B cell (primary cell): ENCODE results near the gene PACSIN2. TPM values are rescaled to one million over a fixed set of nuclear protein-coding genes. Genes with fewer than 3 reads are reported as not detected.

Experiments used
- ATAC-seq: fragments of 200-7000 bp; cut with Tn5 transposase; one replicate; pipeline ENCODE4 v1.10.0; 2021; ENCODE audit warnings: low read depth, mild to moderate bottlenecking, moderate number of reproducible peaks, moderate library complexity
- CTCF ChIA-PET: fragments of 350-600 bp; sonication (Branson Sonifier 250); formaldehyde crosslinking; loops from one replicate; lab custom pipeline; 2021; ENCODE audit warnings: antibody characterized with exemption, inconsistent platforms; lab: Charles Lee
- POLR2A ChIA-PET: fragments of 350-600 bp; sonication (Branson Sonifier 250); formaldehyde crosslinking; loops from one replicate; lab custom pipeline; 2021; ENCODE audit warnings: antibody characterized with exemption; lab: Charles Lee
- DNase-seq: peaks from one replicate; pipeline ENCODE4 v3.0.0; 2013
- H2AFZ ChIP-seq: 2 replicates; pipeline ENCODE4 v1.6.1; 2012; ENCODE audit warnings: mild to moderate bottlenecking, low read depth, low read length; ENCODE audit not compliant: insufficient read depth, poor library complexity, severe bottlenecking
- H3K27ac ChIP-seq, 2 donors: 1 replicate in 1 of 2; 2 replicates in 1 of 2; pipeline ENCODE4 v1.5.1; 2012 to 2013; ENCODE audit warnings: low read length in 2 of 2, mild to moderate bottlenecking in 2 of 2, moderate library complexity in 1 of 2
- H3K27me3 ChIP-seq, 4 experiments: fragments of 200-600 bp in 1 of 4; sonication (generic) in 1 of 4; replicated peaks in 1 of 4; 1 replicate in 2 of 4; 2 replicates in 2 of 4; pipeline versions ENCODE4 v1.6.1 to v1.7.0; 2013 to 2016; ENCODE audit warnings: low read length in 3 of 4, mild to moderate bottlenecking in 2 of 4, mixed read lengths in 1 of 4, moderate library complexity in 1 of 4; ENCODE audit not compliant: insufficient read depth in 4 of 4, control insufficient read depth in 3 of 4; ENCODE audit errors: control extremely low read depth in 1 of 4
- H3K36me3 ChIP-seq, 2 experiments: replicated peaks in 1 of 2; 1 replicate in 1 of 2; 2 replicates in 1 of 2; pipeline versions ENCODE4 v1.6.1 to v1.7.1; 2013; ENCODE audit warnings: low read length in 1 of 2; ENCODE audit not compliant: insufficient read depth in 2 of 2, control insufficient read depth in 1 of 2; ENCODE audit errors: control extremely low read depth in 1 of 2, extremely low read depth in 1 of 2
- H3K4me1 ChIP-seq, 2 donors: fragments of 200-600 bp in 1 of 2; sonication (generic) in 1 of 2; 1 replicate in 1 of 2; 2 replicates in 1 of 2; pipeline versions ENCODE4 v1.5.1 to v1.6.1; 2013 to 2017; ENCODE audit warnings: low read length in 2 of 2; ENCODE audit not compliant: control insufficient read depth in 2 of 2, insufficient read depth in 2 of 2
- H3K4me2 ChIP-seq: replicated peaks from 2 replicates; pipeline ENCODE3; 2012; ENCODE audit warnings: mild to moderate bottlenecking, low read depth, low read length; ENCODE audit not compliant: poor library complexity, severe bottlenecking
- H3K4me3 ChIP-seq, 5 experiments: fragments of 200-600 bp in 1 of 5; sonication (generic) in 1 of 5; 1 replicate in 3 of 5; 2 replicates in 2 of 5; pipeline versions ENCODE4 v1.5.1 to v1.7.0; 2011 to 2016; ENCODE audit warnings: low read length in 4 of 5, mild to moderate bottlenecking in 4 of 5, low read depth in 2 of 5, control low read depth in 1 of 5, moderate library complexity in 1 of 5; ENCODE audit not compliant: insufficient read depth in 1 of 5; ENCODE audit errors: control extremely low read depth in 1 of 5, extremely low read depth in 1 of 5
- H3K79me2 ChIP-seq: fragments of 200-600 bp; sonication (generic); one replicate; pipeline ENCODE4 v1.6.0; 2016; ENCODE audit warnings: low read length; ENCODE audit not compliant: control insufficient read depth, insufficient read depth
- H3K9ac ChIP-seq: fragments of 200-600 bp; sonication (generic); 2 replicates; pipeline ENCODE4 v1.6.1; 2017; ENCODE audit warnings: mild to moderate bottlenecking, low read length, moderate library complexity
- H3K9me3 ChIP-seq, 3 donors: one replicate each; pipeline versions ENCODE4 v1.6.1 to v1.7.1; 2013; ENCODE audit warnings: low read length in 2 of 3; ENCODE audit not compliant: control insufficient read depth in 2 of 3, insufficient read depth in 1 of 3; ENCODE audit errors: control extremely low read depth in 1 of 3
- H4K20me1 ChIP-seq: 2 replicates; pipeline ENCODE4 v1.6.0; 2012; ENCODE audit warnings: mild to moderate bottlenecking, low read length; ENCODE audit not compliant: insufficient read depth, control insufficient read depth, poor library complexity, severe bottlenecking
- H3K27ac Mint-ChIP-seq: one replicate; pipeline ENCODE4 v1.8.0; 2021; ENCODE audit warnings: mixed read lengths
- H3K27me3 Mint-ChIP-seq: one replicate; pipeline ENCODE4 v1.8.0; 2021; ENCODE audit warnings: mixed read lengths
- H3K4me1 Mint-ChIP-seq: one replicate; pipeline ENCODE4 v1.8.0; 2021; ENCODE audit warnings: mixed read lengths
- H3K4me3 Mint-ChIP-seq: one replicate; pipeline ENCODE4 v1.8.0; 2021; ENCODE audit warnings: mixed read lengths
- H3K9me3 Mint-ChIP-seq: one replicate; pipeline ENCODE4 v1.8.0; 2022; ENCODE audit warnings: mixed read lengths; ENCODE audit not compliant: insufficient read depth
- CTCF ChIP-seq: fragments of 200-600 bp; IDR thresholded peaks from one replicate; pipeline ENCODE4 v1.8.0; 2022; ENCODE audit warnings: antibody characterized with exemption, mild to moderate bottlenecking
- EZH2 ChIP-seq: IDR thresholded peaks from 2 replicates; pipeline ENCODE4 v1.6.1; 2012; ENCODE audit warnings: borderline replicate concordance, low read depth, mild to moderate bottlenecking, moderate library complexity, low read length; ENCODE audit not compliant: insufficient read depth, poor library complexity, severe bottlenecking
- WGBS: methylation state at CpG from one replicate; pipeline ENCODE4 v1.1.5; 2013; ENCODE audit warnings: missing lambda C conversion rate; ENCODE audit not compliant: insufficient coverage; 5-methylcytosine and 5-hydroxymethylcytosine counted together
- intact Hi-C: fragments of 100-400 bp; cut with micrococcal nuclease; formaldehyde crosslinking; loops from one replicate; pipeline ENCODE4 v1.10.0; 2022
- polyA plus RNA-seq: library from polyadenylated mRNA; depleted of rRNA; stranded (reverse); fragments of >200 nt; gene quantifications from 2 replicates; pipeline ENCODE4 v1.2.3, GENCODE V29; 2012
- total RNA-seq, 2 donors: library from RNA; stranded (reverse); fragments of 120-200 nt in 1 of 2; gene quantifications; 1 replicate in 1 of 2; 2 replicates in 1 of 2; pipeline versions ENCODE4 v1.2.3 to v1.2.4, GENCODE V29; 2013 to 2022

Gene PACSIN2
- total and polyA plus RNA-seq, 2 donors (not counting 1 experiment from before 2014, with no cell fraction given): 26.9 to 59.3 TPM

DNA sequence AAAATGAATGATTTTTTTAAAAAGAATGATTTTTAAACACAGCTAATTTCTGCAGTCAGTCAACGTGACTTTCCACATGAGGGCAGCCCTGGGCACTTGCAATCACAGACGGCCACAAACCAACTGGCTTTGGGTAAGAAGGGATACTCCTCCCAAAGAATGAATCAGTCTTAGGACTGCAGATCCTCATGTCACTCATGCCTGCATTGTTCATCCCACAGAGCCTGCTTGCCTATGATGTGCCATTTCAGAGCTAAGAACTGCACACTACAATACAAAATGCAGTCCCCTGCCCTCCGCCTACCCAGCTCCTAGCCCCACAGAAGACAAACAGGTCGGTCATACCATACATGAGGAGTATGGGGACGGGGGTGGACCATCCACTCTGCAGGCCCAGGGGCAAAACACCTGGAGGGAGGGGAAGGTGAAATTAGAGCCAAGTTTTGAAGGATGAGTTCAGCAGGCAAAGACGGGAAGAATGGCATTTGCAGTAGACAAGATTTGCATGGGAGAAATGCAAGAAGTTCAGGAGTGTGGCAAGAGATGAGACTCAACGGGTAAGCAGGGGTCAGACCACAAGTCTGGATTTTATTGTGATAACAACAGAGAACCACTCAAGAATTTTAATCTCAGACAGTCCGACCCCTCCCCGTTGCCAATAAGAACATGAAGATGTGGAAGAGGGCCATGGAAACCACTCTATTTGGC lies 24.7 kb downstream of the PACSIN2 start:
- H3K4me3 ChIP-seq: no peak overlapping the region
- H4K20me1 ChIP-seq: peaks cover 86% of the 10 kb centered on the region
- H3K4me1 ChIP-seq: peaks cover 5 to 25% of the 10 kb centered on the region in 2 donors
- no peak overlapping the region for H3K4me2 ChIP-seq
- H3K27ac ChIP-seq: no peak overlapping the region
- intact Hi-C loops: no loop called here
- peak overlapping the region; percentile 3 for H3K27ac Mint-ChIP-seq
- H3K9me3 ChIP-seq: peaks cover 0 to 8% (median 4%) of the 10 kb centered on the region in 3 donors
- H3K27me3 ChIP-seq: no peaks in the 10 kb centered on the region
- peaks cover 51% of the 10 kb centered on the region for H3K4me1 Mint-ChIP-seq
- DNase-seq: no peak
- no peak overlapping the region for H2AFZ ChIP-seq
- TF ChIP-seq EZH2 (no peak), CTCF (no peak)
- WGBS: 88% methylated on average over 1 of the region's 9 CpGs
- H3K9ac ChIP-seq: no peak overlapping the region
- H3K79me2 ChIP-seq: peaks cover 93% of the 10 kb centered on the region
- no peak overlapping the region for H3K4me3 Mint-ChIP-seq
- ATAC-seq: no peak
- H3K9me3 Mint-ChIP-seq: no peaks in the 10 kb centered on the region
- ChIA-PET CTCF (interaction anchor here (0.8 kb wide), 1 partner anchor 20 kb away, joined by 4 read pairs; no protein-coding TSS in a partner anchor), POLR2A (interaction anchor here (0.6 to 0.7 kb wide), 2 partner anchors 30 to 461 kb away, joined by 4 to 13 read pairs; no protein-coding TSS in a partner anchor)
- peaks cover 0 to 9% of the 10 kb centered on the region in 2 experiments for H3K36me3 ChIP-seq
- H3K27me3 Mint-ChIP-seq: no peaks in the 10 kb centered on the region

GRCh38 chr22:42986115-42986514 lies 28.8 kb downstream of the PACSIN2 start:
- Histone ChIP-seq H3K9me3 (no peaks in the 10 kb centered on the region), H3K4me1 (peaks cover 0 to 3% of the 10 kb centered on the region in 2 donors), H3K27ac (no peak overlapping the region), H3K27me3 (no peaks in the 10 kb centered on the region), H3K36me3 (peaks cover 0 to 6% of the 10 kb centered on the region in 2 experiments), H3K4me2 (no peak overlapping the region), H2AFZ (no peak overlapping the region), H3K79me2 (peaks cover 79% of the 10 kb centered on the region), H3K4me3 (no peak overlapping the region), H3K9ac (no peak overlapping the region), H4K20me1 (peaks cover 59% of the 10 kb centered on the region)
- Mint-ChIP-seq H3K9me3 (no peaks in the 10 kb centered on the region), H3K27ac (no peak overlapping the region), H3K27me3 (no peaks in the 10 kb centered on the region), H3K4me1 (peaks cover 28% of the 10 kb centered on the region), H3K4me3 (no peak overlapping the region)
- CTCF ChIA-PET: no interaction called here
- POLR2A ChIA-PET: no interaction called here
- WGBS: 93% methylated on average over 11 of the region's 13 CpGs
- DNase-seq (no peak), ATAC-seq (no peak)
- intact Hi-C loops: no loop called here
- TF ChIP-seq EZH2 (no peak), CTCF (no peak)
